Activated CD8-positive, alpha-beta memory T cell treated with anti-CD3 and anti-CD28 coated beads for 24 hours (primary cell): Measurements from ENCODE around the gene IGF2.
"Not testable (repeated sequence)": the region's sequence is repeated elsewhere in the genome, so short reads cannot be mapped to it uniquely, and the experiment has no call there.

Source experiments
- DNase-seq: peaks from one replicate; pipeline ENCODE4 v3.0.0-alpha.2; 2020

The IGF2 gene

DNA sequence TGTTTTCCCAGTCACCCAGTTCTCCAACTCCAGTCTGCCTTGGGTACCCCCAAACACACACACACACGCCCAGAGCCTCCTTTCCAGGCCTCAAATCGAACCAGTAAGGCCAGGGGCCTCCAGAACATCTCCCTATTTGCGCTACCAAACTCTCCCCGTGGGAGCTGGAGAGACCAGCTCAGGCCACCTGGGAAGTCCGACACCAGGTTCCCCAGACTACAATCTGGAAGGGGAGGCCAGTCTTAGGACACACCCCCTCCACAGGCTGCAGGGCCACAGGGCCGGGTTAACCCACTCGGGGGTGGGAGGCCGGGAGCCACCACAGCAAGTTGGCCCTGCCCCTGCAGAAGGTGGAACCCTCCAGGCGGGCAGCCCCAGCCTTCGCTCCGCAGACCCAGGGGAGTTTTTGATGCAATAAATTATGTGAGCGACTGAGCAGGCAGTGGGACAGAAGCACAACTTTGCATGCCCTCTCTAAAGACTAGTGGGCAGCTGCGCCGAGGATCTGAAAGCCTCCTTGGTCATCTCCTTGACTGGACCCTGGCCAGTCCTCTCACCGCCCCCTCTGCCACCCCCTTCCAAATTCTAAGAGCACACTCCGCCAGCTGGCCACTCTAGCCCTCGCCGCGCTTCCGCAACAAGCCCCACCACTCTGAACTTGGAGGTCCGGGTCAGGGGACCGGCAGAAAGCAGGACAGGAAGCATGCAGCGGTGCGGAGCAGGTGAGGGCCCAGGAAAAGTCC is 2.8 kb downstream of the IGF2 start:
- DNase-seq, result no peak

DNA sequence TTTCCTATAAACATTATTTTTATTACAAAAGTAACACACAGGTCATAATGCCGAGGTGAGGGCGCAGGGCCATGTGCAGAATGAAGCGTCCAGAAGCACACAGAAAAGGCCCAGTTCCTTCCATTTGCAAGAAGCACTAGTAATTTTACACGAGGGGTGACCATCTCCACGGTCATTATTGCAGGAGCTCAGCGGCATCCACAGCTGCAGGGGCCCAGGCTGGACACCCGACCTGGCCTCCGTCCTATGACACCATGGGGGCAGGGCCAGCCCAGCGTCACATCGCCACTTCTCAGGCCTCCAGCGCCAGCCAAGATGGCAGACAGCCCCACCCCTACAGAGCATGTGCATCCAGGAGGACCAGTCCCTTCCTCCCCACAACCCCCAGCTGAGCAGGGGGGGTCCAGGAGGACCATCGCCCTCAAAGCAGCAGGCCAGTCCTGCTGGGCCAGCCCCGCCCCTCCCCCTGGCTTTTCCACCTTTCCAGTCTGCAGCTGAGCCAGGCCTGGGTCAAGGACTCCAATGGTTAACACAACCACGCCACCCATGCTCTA is 3.5 kb downstream of the IGF2 start:
- DNase-seq, result no peak

DNA sequence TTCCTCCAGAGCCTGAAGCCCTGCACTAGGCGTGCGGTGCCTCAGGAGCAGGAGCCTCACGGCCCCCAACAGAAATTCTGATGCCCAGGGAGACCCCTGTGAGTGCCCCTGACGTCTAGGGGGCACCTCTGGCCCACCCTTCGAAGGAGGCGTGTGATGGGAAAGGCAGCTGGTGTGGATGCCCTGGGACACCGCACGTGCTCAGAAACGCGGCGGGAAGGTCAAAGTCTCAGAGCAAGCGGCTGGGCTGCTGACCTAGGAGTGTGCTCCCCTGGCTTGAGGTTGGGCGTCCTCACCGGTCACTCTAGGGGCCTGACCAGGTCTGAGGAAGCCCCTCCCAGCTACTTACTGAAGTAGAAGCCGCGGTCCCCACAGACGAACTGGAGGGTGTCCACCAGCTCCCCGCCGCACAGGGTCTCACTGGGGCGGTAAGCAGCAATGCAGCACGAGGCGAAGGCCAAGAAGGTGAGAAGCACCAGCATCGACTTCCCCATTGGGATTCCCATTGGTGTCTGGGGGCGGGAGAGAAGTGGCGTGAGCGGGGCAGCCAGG is 4.1 kb downstream of the IGF2 start:
- DNase-seq, result no peak

DNA sequence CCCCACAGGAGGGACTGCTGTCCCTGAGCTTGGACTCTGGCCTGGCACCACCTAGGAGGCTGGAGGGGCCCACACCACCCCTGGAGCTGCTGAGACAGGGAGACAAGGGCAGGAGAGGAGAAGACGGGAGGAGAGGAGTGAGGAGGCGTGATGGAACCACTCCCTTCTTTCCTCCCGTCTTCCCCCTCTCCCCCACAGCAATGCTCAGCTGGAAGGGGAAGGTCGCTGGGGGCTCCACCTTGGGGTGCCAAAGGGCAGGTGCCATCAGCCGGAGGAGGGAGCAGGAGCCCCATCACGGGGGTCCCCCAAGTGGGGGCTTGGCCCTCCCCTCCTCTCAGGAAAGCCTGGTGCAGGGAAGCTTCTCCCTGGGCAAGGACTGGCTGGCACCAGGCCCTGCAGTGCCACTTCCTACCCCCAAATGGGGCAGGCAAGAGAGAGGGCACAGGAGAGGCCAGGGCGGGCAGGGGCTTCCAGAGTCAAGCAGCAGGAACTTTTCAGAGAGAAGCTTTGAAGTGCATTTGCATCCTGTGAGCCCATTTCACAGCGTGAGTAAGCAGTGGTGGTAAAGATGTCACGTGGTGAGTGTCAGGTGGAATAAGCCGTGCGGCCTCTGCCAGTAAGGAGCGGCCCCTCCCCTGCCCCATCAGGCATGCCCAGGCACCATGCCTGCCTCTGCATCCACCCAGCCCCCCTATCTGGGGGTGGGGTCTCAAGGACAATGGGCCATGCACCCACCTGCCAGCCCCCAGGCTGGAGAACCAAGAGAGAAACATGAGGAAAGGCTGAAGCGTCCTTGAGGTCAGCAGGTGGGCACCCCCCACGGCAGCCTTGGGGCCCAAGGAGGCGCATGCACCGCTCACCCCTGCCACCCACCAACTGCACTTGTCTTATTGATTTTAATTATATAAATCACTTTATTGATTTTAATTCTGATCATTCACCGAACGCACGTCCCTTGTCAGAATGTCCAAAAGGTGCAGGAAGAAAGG is 4.9 kb downstream of the IGF2 start:
- DNase-seq, result no peak

DNA sequence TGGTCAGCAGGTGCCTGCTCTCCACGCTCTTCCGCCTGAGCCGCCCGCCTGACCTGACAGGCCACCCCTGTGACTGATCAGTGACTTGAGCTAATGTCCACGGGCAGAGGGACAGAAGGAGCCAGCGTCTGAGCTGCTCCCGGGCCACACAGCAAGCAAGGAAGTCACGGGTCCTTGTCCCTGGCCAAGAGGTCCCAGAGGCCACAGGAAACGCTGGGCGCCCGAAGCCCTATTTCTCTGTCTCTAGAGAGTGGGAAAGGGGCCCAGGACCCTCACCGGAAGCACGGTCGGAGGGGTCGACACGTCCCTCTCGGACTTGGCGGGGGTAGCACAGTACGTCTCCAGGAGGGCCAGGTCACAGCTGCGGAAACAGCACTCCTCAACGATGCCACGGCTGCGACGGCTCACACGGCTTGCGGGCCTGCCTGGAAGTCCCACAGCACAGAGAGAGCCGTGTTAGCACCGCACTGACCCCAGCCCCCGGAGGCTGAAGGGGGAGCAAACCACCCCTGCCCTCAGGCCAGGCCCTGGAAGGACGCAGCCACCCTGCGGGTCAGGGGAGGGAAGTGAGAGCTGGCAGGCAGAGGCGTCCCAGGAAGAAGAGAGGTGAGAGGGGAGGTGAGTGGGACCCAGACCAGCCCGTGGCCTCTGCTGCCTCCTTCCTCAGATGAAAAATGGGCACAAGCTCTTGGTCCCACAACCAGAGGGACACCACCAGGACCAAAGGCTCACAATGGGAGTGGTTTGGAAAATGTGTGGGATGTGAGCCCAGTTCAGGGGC is 5.8 kb downstream of the IGF2 start:
- DNase-seq, result no peak

DNA sequence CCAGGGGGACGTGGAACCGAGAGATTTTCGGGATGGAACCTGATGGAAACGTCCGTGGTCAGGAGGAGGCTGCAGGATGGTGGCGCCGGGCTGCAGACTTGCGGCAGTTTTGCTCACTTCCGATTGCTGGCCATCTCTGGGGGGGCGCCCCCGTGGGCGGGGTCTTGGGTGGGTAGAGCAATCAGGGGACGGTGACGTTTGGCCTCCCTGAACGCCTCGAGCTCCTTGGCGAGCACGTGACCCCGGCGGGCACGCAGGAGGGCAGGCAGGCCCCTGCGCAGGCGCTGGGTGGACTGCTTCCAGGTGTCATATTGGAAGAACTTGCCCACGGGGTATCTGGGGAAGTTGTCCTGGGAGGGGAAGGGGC is 6.3 kb downstream of the IGF2 start:
- no peak for DNase-seq

DNA sequence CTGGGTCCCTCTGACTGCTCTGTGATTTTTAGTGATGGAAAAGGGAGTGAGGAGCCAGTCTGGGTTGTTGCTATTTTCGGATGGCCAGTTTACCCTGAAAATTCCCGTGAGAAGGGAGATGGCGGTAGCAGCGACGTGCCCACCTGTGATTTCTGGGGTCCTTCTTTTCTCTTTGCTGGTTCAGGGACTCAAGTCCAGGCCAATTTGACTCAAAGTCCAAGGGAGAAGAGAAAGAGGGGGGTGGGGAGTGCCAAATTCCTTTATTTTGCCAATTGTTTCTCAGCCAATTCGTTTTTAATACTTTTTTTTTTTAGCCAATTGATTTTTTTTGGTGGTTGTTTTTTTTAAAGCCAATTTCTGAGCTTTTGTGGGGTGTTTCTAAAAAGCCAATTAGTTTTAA is 6.9 kb downstream of the IGF2 start:
- no peak for DNase-seq

DNA sequence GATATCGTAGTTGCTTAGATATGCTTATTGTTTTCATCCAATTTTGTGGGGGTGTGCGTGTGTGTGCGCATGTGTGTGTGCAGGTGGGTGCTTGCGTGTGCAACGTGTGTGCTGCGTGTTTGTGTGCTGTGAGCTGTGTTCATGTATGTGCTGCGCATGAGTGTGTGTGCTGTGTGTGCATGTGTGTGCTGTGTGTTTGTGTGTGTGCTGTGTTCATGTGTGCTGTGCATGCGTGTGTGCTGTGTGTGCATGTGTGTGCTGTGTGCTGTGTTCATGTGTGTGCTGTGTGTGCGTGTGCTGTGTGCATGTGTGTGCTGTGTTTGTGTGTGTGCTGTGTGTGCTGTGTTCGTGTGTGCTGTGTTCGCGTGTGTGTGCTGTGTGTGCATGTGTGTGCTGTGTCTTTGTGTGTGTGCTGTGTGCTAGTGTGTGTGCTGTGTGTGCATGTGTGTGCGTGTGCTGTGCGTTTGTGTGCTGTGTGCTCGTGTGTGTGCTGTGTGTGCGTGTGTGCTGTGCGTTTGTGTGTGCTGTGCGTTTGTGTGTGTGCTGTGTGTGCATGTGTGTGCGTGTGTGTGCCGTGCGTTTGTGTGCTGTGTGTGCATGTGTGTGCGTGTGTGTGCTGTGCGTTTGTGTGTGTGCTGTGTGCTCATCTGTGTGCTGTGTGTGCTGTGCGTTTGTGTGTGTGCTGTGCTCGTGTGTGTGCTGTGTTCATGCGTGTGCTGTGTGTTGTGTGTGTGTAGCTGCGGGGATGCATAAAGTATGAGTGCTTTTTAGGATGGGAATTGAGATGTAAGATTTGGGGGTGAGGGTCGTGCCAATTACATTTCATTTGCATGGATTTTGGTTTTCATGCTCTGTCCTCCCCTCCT is 7.6 kb downstream of the IGF2 start:
- no peak for DNase-seq

DNA sequence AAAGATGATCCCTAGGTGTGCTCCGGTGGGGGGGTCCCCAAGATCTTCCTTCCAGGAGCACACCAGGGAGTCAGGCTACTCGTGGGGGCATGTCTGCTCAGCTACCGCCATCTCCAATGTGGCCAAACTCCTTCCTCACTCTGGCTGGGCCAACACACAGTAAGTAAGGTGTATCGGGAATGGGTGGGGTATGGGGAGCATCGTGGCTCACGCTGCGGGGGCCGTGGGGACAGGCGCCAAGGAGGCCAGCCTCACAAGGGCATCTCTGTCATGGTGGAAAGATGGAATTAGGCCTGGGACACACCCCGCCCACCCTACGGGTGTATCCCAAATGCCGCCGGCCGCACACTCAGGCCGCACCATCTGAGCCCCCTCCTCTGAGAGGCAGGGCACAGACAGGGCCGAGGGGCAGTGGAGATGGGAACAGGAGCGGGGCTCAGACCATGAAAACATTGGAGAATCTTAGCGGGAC is 8.3 kb downstream of the IGF2 start:
- DNase-seq, result no peak

DNA sequence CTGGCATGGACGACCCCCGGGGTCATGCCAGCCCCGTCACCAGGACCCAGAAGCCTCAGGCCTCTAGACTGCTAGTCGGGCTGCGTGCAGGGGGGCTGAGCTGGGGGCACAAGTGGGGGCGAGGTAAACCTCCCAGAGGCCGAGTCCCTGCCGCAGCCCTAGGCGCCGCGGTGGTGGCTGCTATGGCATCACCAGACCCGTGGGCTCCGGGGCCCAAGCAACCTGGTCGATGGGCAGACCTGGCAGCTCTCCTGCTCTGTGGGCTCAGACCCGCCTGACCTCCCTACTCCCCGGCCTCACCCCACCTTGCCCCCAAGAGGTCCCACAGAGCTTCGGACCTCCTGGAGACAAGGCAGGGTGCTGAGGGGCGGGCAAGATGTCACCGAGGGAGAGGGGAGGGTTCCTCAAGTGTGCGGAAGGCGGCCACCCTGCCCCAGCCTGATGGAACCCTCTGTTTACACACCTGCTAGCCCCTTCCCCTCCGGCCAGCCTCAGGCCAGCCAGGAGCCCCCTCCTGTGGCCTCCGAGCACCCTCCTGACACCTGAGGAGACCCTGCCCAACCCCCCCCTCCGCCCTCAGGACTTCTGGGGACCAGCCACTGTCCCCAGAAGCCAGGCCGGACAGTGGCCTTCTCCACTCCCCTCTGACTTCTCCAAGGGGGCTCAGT is 9.4 kb downstream of the IGF2 start:
- no peak for DNase-seq

DNA sequence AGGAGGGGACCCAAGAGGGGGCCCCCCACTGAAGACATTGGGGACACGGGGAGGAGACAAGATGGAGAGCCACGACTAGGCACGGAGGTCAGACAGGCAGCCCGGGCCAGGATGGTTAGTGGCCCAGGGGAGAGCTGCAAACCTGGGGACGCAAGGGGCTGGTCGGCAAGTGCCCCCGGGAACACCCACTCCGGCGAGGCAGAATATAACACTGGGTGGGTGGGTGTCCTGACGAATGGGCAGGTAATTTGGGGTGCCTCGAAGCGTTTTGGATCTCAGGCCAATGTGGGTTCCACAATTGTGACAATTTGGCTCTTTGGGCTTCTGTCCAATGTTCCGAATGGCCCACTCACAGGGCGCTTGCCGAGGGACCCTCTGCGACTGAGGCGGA is 9.9 kb downstream of the IGF2 start:
- DNase-seq, result no peak

DNA sequence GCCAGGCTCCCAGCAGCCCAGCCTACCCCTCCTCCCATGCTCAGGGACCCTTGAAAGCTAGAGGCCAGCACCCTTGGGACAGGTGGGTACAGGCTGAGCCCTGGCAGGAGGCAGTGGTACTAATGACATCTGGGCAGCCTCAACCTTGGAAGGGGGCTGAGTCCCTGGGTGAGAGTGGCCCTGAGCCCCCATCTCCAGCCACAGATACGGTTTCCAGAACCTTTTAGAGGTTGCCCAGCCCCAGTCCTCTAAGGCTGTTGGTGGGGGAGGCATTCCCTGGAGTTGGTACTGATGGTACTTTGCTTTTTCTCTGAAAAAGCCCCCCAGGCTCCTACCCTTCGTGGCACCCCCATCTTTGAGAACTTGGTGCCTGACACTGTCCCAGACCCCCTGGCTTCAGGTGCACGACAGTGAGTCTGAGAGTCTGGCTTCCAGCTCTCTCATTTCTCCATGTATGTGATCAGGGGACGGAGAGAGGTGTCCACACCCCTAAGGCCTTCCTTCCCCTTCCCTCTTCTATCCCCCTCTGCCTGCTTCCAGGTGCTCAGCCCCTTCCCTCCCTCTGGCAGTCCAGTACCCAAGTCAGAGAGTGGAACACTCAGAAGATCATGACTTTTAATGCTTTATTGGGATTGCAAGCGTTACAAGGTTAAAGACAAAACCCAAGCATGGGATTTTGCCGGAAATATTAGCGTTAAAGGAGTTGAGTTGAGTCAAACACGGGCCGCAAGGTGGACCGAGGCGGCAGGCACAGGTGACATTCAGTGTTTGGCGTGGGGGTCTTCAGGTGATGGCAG is 10.5 kb downstream of the IGF2 start:
- no peak for DNase-seq

DNA sequence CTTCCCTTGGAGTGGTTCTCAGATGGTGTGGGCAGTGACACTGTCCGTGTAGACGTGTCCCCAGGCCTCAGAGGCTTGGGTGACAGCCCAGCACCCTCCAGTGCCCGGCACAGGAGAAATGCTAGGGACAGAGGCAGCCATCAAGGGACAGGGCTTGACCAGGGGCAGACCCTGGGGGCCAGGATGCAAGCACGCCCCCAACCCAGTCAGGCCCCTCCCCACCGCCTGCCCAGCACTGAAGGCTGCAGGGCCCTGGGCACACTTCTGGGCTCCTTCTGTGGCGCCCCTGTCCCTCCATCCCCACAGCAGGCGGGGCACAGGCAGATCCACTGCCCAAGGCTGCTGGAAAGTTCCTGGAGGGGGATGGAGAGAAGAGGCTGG is 11.1 kb downstream of the IGF2 start:
- DNase-seq, result no peak

DNA sequence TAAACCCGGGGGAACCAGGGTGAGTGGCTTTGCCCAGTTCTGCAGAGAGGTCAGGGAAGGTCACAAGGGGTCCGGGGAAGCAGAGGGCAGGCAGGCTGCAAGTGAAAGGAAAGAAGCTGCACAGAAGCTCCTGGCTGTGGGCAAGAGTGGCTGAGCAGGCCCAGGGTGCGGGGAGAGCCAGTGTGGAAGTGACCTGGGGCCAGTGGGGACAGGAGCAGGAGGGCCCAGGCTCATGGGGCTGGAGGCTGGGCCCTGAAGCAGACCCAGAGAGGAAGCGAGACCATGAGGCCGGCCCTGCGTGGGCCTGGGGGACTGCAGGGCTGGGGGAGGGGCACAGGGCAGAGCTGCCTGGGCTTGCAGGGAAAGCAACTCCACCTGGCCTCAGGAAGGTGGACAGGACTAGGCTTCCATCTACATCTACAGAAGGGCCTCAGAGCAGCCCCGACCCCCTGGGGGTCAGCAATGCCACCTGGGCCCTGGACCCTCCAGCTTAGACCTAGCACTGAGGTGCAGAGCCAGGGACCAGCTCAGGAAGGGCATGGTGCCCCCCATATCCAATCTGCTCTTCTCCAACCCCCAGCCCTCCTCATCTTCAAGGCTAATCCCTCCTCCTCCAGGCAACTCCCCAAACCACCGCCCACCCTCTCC is 11.6 kb downstream of the IGF2 start:
- no peak for DNase-seq

DNA sequence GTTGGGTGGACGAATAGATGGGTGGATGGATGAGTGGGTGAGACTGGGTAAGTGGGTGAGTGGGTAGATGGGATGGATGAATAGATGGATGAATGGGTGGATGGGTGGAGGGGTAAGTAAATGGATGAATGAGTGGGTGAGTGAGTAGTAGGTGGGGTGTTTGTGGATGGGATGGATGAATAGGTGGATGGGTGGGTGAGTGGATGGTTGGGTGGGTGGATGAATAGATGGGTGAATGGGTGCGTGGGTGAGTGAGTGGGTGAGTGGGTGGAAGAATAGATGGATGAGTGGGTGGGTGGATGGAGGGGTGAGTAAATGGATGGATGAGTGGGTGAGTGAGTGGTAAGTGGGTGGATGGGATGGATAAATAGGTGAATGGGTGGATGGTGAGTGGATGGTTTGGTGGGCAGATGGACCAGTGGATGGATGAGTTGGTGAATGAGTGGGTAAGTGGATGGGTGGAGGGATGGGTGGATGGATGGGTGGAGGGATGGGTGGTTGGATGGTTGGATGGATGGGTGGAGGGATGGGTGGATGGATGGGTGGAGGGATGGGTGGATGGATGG is 12.6 kb downstream of the IGF2 start:
- no peak for DNase-seq

DNA sequence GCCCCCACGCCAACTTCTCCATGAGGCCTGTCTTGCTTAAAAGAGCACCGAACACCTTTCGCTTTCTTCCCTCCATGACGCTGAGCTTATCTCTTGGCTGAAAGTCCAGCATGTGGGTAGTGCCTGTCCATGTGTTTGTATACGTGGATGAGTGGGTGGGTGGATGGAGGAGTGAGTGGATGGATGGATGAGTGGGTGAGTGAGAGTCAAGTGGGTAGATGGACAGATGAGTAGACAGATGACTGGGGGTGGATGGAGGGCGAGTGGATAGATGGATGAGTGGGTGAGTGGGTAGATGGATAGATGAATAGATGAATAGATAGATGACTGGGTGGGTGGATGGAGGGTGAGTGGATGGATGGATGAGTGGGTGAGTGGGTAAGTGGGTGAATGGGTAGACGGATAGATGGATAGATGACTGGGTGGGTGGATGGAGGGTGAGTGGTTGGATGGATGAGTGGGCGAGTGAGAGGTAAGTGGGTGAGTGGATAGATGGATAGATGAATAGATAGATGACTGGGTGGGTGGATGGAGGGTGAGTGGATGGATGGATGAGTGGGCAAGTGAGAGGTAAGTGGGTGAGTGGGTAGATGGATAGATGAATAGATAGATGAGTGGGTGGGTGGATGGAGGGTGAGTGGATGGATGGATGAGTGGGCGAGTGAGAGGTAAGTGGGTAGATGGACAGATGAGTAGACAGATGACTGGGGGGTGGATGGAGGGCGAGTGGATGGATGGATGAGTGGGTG is 14.3 kb downstream of the IGF2 start:
- not testable (repeated sequence) for DNase-seq

DNA sequence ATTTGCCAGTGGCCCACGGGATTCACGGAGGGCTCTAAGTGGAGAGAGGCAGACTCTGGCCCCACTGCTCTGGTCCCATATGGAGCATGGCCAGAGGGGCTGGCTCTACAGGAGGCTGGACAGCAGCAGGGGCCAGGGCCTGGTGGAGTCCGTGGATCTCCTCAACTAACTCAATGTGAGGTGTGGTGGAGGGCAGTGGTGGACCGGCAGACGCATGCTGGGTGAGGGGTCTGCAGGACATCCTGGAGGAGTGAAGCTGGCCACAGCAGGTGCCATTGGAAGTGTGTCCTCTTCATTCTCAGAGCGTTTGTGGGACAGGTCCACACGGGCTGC is 15.6 kb downstream of the IGF2 start:
- no peak for DNase-seq

DNA sequence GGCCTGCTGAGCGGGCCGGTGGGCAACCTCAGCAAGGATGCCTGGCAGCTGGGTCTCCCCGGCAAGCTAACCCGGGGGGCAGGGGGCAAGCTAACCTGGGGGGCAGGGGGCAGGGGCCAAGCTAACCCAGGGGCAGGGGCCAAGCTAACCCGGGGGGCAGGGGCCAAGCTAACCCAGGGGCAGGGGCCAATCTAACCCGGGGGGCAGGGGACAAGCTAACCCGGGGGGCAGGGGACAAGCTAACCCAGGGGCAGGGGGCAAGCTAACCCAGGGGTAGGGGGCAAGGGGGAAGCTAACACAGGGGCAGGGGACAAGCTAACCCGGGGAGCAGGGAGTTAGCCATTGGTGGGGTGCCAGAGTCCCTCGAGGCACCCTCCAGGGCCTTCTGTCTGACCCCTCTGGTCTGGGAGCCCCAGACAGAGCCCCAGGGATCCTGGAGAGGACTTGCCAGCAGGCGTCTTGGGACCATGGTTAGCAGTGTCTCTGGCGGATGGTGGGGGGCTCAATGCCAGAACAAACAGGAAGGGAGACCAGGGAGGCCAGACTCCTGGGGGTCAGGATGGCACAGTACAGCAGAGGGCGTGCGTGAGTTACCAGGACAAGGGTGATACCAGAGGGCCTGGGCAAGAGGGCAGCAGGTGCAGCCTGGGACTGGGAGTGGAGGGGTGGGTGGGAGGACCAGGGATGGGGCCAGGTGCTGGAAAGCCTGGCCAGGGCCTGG is 16.1 kb downstream of the IGF2 start:
- no peak for DNase-seq
